Measurements from ENCODE around the gene IQGAP3.

DNA sequence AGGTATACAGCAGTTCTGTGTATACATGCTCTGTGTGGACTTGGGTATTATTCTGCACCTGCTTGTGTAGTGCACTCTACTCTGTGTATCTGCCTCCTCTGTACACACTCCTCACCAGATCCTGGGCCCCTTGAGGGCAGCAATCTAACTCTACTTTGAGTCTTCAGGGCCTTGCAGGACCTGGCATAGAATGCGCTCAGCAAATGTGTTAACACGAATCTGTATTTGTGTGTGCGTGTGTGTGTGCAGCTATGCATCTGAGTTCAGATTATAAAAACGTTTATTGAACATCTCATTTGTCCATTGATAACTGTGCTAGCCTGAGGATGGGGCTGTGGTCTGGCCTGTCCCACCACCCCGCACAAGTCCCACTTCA, 67.9 kb downstream of the IQGAP3 start:
- TF ChIP-seq, protein P1, sequence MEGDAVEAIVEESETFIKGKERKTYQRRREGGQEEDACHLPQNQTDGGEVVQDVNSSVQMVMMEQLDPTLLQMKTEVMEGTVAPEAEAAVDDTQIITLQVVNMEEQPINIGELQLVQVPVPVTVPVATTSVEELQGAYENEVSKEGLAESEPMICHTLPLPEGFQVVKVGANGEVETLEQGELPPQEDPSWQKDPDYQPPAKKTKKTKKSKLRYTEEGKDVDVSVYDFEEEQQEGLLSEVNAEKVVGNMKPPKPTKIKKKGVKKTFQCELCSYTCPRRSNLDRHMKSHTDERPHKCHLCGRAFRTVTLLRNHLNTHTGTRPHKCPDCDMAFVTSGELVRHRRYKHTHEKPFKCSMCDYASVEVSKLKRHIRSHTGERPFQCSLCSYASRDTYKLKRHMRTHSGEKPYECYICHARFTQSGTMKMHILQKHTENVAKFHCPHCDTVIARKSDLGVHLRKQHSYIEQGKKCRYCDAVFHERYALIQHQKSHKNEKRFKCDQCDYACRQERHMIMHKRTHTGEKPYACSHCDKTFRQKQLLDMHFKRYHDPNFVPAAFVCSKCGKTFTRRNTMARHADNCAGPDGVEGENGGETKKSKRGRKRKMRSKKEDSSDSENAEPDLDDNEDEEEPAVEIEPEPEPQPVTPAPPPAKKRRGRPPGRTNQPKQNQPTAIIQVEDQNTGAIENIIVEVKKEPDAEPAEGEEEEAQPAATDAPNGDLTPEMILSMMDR (IDR thresholded peaks at IDR 0.05), result no peak
- TF ChIP-seq, protein P2, sequence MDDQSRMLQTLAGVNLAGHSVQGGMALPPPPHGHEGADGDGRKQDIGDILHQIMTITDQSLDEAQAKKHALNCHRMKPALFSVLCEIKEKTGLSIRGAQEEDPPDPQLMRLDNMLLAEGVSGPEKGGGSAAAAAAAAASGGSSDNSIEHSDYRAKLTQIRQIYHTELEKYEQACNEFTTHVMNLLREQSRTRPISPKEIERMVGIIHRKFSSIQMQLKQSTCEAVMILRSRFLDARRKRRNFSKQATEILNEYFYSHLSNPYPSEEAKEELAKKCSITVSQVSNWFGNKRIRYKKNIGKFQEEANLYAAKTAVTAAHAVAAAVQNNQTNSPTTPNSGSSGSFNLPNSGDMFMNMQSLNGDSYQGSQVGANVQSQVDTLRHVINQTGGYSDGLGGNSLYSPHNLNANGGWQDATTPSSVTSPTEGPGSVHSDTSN (IDR thresholded peaks at IDR 0.05), result no peak
- TF ChIP-seq RNF2 (IDR thresholded peaks at IDR 0.05; ENCODE audit: borderline replicate concordance, low read depth) (no peak), POLR2AphosphoS2 (conservative IDR thresholded peaks at IDR 0.05; ENCODE audit: low read length) (no peak), RCOR1 (IDR thresholded peaks at IDR 0.05; ENCODE audit: low read depth, low read length) (no peak), HDAC2 (IDR thresholded peaks at IDR 0.05) (no peak)
- TF ChIP-seq, protein P3, sequence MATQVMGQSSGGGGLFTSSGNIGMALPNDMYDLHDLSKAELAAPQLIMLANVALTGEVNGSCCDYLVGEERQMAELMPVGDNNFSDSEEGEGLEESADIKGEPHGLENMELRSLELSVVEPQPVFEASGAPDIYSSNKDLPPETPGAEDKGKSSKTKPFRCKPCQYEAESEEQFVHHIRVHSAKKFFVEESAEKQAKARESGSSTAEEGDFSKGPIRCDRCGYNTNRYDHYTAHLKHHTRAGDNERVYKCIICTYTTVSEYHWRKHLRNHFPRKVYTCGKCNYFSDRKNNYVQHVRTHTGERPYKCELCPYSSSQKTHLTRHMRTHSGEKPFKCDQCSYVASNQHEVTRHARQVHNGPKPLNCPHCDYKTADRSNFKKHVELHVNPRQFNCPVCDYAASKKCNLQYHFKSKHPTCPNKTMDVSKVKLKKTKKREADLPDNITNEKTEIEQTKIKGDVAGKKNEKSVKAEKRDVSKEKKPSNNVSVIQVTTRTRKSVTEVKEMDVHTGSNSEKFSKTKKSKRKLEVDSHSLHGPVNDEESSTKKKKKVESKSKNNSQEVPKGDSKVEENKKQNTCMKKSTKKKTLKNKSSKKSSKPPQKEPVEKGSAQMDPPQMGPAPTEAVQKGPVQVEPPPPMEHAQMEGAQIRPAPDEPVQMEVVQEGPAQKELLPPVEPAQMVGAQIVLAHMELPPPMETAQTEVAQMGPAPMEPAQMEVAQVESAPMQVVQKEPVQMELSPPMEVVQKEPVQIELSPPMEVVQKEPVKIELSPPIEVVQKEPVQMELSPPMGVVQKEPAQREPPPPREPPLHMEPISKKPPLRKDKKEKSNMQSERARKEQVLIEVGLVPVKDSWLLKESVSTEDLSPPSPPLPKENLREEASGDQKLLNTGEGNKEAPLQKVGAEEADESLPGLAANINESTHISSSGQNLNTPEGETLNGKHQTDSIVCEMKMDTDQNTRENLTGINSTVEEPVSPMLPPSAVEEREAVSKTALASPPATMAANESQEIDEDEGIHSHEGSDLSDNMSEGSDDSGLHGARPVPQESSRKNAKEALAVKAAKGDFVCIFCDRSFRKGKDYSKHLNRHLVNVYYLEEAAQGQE (IDR thresholded peaks at IDR 0.05), result no peak
